Parathyroid adenoma (tissue), 2 donors: Measurements from ENCODE around the gene POLN.

Experiments used
- H2AFZ ChIP-seq: fragments of 300-600 bp; sonication (generic); one replicate; pipeline ENCODE4 v1.7.0; 2017; ENCODE audit warnings: antibody characterized with exemption, mild to moderate bottlenecking
- H3K27ac ChIP-seq: fragments of 300-600 bp; sonication (generic); one replicate; pipeline ENCODE4 v1.7.0; 2017
- H3K27me3 ChIP-seq: fragments of 300-600 bp; sonication (generic); one replicate; pipeline ENCODE4 v1.7.0; 2017; ENCODE audit warnings: low read length; ENCODE audit not compliant: control insufficient read depth, insufficient read depth
- H3K36me3 ChIP-seq: fragments of 300-600 bp; sonication (generic); one replicate; pipeline ENCODE4 v1.7.0; 2017; ENCODE audit warnings: low read length; ENCODE audit not compliant: control insufficient read depth, insufficient read depth
- H3K4me1 ChIP-seq: fragments of 300-600 bp; sonication (generic); one replicate; pipeline ENCODE4 v1.7.0; 2017; ENCODE audit warnings: control low read depth
- H3K4me2 ChIP-seq: fragments of 300-600 bp; sonication (generic); one replicate; pipeline ENCODE4 v1.7.0; 2017; ENCODE audit warnings: low read length
- H3K4me3 ChIP-seq: fragments of 300-600 bp; sonication (generic); one replicate; pipeline ENCODE4 v1.7.0; 2017; ENCODE audit warnings: low read depth, low read length
- H3K79me2 ChIP-seq: fragments of 300-600 bp; sonication (generic); one replicate; pipeline ENCODE4 v1.7.0; 2017; ENCODE audit warnings: control low read depth
- H3K9ac ChIP-seq: fragments of 300-600 bp; sonication (generic); one replicate; pipeline ENCODE4 v1.7.0; 2017; ENCODE audit warnings: mild to moderate bottlenecking
- H3K9me3 ChIP-seq: fragments of 300-600 bp; sonication (generic); one replicate; pipeline ENCODE4 v1.7.0; 2017; ENCODE audit warnings: low read length; ENCODE audit not compliant: control insufficient read depth
- CTCF ChIP-seq: fragments of 300-600 bp; sonication (generic); IDR thresholded peaks from one replicate; pipeline ENCODE4 v1.7.0; 2017; ENCODE audit warnings: antibody characterized with exemption, mild to moderate bottlenecking
- donor health status: primary hyperparathyroidism.

The POLN gene

GRCh38 chr4:2261110-2261852, 19.4 kb upstream of the POLN start:
- Histone ChIP-seq H3K9ac (no peak overlapping the region), H3K27me3 (no peaks in the 10 kb centered on the region), H3K4me3 (peak overlapping the region; percentile 86), H3K4me2 (peak overlapping the region; percentile 89), H3K9me3 (no peaks in the 10 kb centered on the region), H3K4me1 (peaks cover 15% of the 10 kb centered on the region), H3K79me2 (peaks cover 5% of the 10 kb centered on the region), H3K36me3 (no peaks in the 10 kb centered on the region), H2AFZ (no peak overlapping the region), H3K27ac (no peak overlapping the region)
- TF ChIP-seq CTCF = no peak

DNA sequence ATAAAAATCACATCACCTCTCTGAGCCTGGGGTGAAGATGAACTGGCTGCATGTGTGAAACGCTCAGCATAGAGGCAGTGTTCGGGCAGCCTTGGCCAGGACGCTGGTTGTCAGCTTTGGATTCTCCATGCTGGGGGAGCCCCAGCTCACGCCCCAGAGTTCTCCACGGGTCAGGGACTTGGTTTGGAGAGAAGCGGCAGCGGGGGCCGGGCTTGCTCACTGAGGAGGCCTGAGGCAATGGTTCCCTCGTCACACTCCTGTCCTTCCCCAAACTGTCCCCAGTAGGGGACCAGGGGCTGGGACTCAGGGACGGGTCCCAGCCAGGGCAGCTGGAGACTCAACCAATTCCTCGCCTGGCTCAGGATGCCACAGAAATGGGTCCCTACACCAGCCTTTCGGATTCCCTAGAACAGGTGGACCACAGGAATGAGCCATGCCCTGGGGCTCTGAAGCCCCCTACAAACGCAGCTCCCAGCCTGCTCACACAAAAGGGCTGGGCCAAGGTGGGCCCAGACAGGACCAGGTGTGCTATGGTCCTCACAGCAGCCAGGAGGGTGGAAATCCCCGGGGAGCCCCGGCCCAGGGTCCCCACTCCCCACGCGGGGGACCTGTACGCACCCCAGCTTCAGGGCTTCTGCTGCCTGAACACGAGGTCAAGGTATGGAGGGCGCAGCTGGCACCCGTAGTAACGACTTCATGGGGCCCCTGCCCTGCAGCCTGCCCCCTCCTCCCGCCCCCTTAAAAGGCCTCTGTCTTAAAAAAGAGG, 18.6 kb upstream of the POLN start:
- no peaks in the 10 kb centered on the region for H3K9me3 ChIP-seq
- no peak overlapping the region for H3K9ac ChIP-seq
- H3K36me3 ChIP-seq = no peaks in the 10 kb centered on the region
- TF ChIP-seq CTCF = no peak
- H3K4me2 ChIP-seq = peak overlapping the region; percentile 89
- H3K27me3 ChIP-seq = no peaks in the 10 kb centered on the region
- no peak overlapping the region for H2AFZ ChIP-seq
- H3K4me1 ChIP-seq = peaks cover 12% of the 10 kb centered on the region
- peak overlapping the region; percentile 86 for H3K4me3 ChIP-seq
- peaks cover 5% of the 10 kb centered on the region for H3K79me2 ChIP-seq
- no peak overlapping the region for H3K27ac ChIP-seq

GRCh38 chr4:2259541-2260343, 17.8 kb upstream of the POLN start:
- Histone ChIP-seq H3K9ac (no peak overlapping the region), H3K36me3 (no peaks in the 10 kb centered on the region), H3K4me1 (peaks cover 12% of the 10 kb centered on the region), H3K79me2 (peaks cover 5% of the 10 kb centered on the region), H3K27me3 (no peaks in the 10 kb centered on the region), H3K4me3 (peak overlapping the region; percentile 86), H3K4me2 (peak overlapping the region; percentile 9), H2AFZ (no peak overlapping the region), H3K27ac (no peak overlapping the region), H3K9me3 (no peaks in the 10 kb centered on the region)
- TF ChIP-seq CTCF = no peak

DNA sequence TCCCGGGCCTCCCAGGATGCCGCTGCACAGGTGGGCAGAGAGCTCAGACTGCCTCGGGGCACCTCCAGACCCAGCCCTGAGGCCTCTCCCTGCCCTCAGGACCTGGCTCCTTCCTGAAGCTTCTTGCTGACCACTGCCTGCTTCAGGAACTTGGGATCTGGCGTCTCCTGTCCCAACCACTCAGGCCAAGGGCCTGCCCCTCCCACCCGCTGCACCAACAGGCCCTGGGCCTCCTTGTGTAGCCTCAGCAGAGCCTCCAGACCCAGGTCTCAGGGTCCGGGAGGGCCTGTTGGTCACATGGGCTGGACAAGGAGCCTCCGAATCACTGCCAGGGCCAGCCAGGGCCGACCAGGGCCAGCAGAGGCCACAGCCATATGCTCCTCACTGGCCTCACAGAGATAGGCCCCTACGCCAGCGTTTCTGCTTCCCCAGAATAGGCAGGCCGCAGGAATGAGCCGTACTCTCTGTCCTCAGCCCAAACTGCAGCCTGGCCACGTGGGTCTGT, 17.2 kb upstream of the POLN start:
- Histone ChIP-seq H3K27ac (no peak overlapping the region), H3K9me3 (no peaks in the 10 kb centered on the region), H3K4me2 (no peak overlapping the region), H3K79me2 (peaks cover 5% of the 10 kb centered on the region), H3K9ac (no peak overlapping the region), H3K27me3 (no peaks in the 10 kb centered on the region), H2AFZ (no peak overlapping the region), H3K36me3 (no peaks in the 10 kb centered on the region), H3K4me1 (peaks cover 12% of the 10 kb centered on the region), H3K4me3 (no peak overlapping the region)
- TF ChIP-seq CTCF = no peak
